Measurements from ENCODE around the gene SLC8A3.

The SLC8A3 gene

GRCh38 chr14:70171726-70172125, 17.0 kb downstream of the SLC8A3 start:
- no peak for DNase-seq

GRCh38 chr14:70170976-70171375, 17.8 kb downstream of the SLC8A3 start:
- no peak for DNase-seq

GRCh38 chr14:70168406-70168805, 20.3 kb downstream of the SLC8A3 start:
- no peak for DNase-seq

DNA sequence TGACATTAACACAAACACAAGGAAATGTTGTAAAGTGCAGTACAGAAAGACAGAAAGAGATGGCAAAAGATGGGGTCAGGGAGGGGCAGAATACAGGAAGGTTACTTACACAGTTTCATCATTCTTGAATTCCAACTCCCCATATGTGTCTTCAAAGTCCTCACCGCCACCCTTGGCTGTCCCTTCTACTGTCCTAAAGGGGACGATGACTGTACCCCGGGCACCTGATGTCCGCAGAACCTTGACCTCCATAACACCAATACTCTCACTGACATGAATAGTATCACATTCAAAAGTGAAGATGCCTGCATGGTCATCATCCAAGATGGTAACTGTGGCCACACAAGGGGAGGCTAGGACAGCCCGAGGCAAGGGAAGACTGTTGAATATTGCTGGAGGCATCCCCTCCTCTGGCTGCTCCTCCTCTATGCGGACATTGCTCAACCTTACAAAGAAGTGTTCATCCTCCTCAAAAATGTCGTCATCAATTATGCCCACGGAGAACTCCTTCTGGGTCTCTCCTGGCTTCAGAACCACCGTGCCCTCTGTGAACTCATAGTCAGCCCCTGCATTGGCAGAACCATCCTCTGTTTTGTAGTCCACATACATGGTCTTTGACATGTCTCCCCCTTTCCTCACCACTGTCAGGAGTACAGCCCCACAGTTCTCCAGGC, 22.1 kb downstream of the SLC8A3 start:
- no peak for DNase-seq

DNA sequence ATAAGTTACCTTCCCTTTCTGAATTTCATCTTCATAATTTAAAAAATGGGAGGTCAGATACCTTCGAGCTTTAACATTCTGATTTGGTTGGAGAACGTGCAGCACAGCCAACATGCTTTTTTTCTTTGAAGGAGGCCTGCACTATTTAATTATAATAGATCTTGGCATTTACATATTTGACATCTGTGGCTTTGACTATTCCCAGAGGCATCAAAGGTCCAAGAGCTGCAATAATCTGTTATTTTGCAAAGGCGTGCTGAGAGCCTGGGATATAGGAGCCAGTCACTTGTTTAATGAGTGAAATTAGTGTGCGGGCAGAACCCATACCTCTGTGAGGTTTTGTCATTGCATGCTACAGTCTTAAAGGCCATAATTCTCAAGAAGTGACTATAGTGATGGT, 26.4 kb downstream of the SLC8A3 start:
- no peak for DNase-seq

DNA sequence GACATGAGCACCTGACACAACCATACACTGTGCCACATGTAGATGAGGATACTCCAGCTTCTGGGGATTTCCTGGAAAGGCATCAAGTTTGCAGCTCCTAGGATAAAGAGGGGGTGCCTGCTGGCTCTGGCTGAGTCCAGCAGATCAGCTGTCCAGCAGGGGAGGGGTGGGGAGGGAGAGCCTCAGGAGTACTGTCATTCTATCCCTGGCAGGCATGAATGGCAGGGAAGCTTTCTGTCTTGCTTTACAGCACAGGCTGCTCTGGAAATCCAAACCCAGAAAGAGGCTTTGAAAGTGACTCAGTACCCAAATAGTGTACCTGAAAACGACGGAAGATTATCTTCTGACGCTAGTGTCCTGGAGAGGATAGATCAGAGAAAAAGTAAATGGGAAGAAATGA, 32.2 kb downstream of the SLC8A3 start:
- DNase-seq = no peak

DNA sequence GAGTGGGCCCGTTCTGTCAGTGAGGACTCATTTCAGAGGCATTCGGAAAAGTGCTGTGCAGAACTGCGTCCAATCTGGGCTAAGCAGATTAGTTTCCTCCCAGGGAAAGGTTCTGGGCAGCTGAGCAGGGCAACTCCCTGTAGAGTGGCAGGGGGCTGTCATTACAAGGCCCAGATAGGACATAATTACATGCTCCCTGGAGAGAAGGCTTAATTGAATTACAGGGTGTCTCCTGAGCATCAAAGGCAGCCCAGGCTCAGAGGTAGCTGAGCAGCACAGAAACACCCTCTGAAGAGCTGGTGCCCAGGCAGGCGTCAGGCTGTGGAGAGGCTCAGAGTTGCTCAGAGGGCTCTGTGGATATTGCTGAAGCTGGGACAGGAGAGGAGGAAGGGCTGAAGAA, 36.0 kb downstream of the SLC8A3 start:
- DNase-seq = no peak

- no peak for DNase-seq
Measured at GRCh38 chr14:70152081-70152480, 36.7 kb downstream of the SLC8A3 start.

DNA sequence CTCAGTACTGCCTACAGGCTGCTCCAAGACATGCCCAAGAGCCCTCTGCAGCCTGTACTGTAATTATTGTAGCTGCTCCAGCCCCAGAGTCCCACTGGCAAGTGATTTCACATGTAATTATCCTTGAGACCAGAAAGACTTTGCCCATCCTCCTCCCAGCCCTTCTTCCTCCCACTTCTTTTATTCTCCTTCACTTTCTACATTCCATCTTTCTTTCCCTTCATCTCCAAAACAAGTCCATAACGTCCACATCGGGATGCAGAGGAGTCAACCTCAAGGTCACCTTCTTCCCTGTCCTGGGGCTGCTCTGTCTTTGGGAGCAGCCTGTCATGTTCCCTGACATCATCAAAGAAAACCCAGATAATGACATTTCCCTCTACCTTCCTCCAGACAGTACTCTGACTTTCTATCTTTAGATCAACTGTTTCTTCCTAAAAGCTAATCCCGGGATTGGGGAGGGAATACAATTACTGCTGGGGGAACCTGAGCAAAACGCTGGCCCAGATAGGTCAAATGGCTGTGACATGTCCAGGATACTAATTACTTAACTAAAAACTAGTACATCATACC, 39.1 kb downstream of the SLC8A3 start:
- no peak for DNase-seq

DNA sequence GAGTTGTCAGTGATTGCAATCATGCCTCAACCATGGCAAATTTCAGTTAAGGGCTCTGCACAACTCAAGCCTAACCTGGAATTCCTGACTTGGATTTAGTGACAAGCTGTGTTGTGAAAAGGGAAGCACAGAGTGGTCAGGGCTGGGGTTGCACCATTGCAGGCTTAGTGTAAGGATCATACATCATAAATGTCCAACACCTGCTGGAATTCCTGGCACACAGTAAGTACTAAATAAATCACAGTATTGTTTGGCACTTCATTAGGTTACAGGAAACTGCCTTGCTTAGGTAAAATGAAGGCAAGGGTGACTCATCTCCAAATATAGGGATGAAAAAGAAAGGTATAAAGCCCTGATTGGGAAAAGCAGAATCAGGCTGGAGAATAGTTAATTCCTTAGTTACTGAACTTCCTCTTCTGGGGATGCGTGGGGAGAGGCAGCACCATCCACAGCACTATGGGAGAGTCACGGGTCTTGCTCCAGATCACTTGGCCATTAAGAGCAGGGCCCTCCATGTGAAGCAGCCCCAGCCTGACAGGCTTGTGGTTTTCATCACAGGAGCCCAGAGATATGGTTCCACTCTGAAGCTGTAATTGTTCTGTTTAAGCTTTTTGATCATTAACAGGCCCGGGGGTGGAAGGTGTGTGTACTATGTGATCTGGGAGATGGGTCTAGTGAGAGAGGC, 39.7 kb downstream of the SLC8A3 start:
- DNase-seq = no peak

DNA sequence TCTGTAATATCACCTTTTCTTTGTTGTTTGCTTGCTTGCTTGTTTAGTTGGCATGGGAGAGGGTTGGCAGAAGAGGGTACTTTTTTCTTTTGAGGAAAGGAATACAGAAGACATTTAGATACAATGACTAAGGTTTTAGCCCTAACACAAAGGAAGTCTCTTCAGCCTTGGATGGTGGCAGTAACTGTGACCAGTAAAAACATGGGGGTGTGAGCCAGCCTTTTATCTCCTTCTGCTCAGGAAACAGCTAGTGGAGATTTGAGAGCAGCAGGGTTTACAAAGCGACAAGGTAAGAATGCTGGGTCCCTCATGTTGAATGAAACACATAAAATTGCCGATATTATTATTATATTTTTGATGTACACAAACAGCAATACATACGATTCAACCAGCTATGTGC, 40.4 kb downstream of the SLC8A3 start:
- DNase-seq = no peak

DNA sequence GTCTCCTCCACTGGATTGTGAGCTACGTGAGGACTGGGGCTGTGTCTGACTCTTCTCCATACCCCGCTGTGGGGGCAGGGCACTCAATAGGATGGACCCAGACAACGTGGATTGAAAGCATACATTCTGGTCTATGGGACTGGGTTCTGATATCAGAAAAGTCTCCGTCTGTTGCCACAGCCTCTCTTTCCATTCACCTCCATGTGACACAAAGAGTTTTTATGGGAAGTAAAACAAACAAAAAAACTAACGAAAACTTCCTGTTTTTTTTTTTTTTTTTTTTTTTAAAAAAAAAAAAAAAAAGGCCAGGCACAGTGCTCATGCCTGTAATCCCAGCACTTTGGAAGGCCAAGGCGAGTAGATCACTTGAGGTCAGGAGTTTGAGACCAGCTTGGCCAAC, 44.7 kb downstream of the SLC8A3 start:
- no peak for DNase-seq

DNA sequence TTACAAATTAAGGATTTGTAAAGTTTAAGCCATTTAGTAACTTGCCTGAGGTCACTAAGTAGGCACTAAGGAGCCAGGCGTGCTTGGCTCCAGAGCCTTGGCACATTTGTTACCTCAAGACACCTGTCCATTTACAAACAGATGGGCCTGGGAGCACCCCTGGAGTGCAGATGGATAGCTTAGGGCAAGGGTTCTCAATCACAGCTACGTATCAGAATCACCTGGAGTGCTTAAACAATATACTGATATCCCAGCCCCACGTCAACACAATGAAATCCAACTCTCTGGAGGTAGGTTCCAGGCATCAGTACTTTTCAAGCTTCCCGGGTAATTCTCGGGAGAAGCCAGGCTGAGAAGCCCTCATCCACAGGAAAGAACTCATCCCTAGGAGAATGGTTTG, 45.4 kb downstream of the SLC8A3 start:
- DNase-seq = no peak

DNA sequence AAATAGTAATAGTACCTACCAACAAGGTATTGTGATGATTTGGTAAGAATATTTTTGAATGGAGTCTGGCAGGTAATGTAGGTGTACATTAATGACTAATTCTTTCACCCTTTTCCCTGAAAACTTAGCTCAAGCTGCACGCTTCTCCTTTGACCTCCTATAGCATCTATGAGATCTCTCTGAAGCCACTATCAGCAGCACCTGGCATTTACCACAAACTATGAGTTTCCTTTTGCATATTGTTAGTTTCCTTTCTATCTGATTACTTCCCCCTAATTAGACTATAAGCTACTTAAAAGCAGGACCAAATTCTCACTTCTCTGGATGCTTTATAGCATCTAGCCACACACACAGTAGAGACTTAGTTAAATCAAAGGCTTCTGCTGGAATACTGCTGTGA, 48.1 kb downstream of the SLC8A3 start:
- no peak for DNase-seq

- no peak for DNase-seq
Measured at GRCh38 chr14:70139384-70139783, 49.4 kb downstream of the SLC8A3 start.

GRCh38 chr14:70137788-70138187, 51.0 kb downstream of the SLC8A3 start:
- no peak for DNase-seq

DNA sequence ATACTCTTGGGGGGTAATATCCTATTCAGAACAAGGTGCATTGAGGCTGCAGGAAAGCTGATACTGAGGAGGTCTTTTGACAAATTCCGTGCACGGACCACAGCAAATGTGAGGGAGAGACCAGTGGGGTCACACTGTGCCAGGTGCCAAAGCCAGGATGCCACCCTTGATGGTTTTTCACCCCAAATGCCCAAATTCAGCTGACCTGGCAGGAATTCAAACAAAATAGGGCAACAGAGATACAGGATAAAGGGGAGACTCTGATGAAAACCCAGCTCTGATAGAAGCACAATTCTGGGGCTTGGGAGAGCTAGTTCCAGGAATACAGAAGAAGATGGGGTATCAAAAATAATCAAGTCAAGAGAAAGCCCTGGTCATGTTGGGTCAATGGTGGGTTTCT, 55.3 kb downstream of the SLC8A3 start:
- no peak for DNase-seq

GRCh38 chr14:70130482-70130881, 58.3 kb downstream of the SLC8A3 start:
- DNase-seq = no peak

DNA sequence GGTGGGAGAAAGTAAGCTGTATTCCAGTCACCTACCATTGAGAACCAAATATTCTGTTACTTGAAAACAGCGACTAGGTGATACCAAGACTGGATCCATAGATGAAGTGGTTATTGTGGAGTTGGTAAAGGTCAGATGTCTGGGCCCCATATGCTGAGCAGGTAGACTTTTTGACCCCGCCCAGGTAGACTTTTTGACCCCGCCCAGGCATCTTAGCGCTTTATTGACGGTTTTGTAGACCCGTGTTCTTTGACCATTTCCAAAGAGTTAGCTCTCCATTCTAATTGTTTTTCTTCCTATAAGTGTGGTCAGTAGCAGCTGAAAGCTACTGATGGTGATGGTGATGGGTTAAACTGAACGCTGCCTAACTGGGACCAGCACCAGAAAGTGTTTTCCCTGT, 61.6 kb downstream of the SLC8A3 start:
- no peak for DNase-seq

DNA sequence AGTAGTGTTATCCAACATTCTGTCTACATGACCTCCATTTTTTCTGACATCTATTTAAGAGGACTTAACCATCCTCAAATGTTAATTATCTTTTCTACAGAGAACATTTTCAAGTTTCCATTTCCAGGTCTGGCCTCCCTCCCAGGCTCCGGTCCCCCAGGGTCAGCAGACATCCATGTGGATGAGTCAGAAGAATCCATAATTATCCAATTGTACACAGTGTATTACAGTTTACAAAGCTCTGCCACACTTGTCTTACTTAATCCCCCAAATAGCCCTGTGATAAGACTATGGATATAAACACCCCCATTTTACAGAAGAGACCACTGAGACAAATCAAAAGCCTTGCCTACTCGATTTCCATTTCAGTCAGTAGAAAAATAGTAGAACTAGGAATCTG, 65.0 kb downstream of the SLC8A3 start:
- DNase-seq = no peak

DNA sequence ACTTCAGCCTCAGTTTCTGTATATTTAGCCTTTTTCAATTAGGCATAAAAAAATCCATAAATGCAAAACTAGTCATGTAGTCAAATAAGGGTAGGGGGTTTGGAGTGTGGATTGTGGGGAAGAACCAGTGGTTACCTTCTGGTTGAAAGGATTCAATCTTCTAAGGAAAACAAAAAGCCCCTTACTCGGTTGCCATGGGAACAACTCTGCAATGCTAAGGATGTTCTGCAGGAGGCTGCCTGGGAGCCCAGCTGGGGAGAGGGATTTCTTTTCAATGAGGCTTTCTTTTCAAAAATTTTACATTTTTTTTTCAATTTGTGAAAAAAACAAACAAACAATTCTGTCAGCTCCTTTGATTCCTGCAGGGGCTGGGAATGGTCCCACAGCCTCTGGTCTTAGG, 67.2 kb downstream of the SLC8A3 start:
- DNase-seq = no peak

- DNase-seq = no peak
Measured at GRCh38 chr14:70118064-70118463, 70.7 kb downstream of the SLC8A3 start.

DNA sequence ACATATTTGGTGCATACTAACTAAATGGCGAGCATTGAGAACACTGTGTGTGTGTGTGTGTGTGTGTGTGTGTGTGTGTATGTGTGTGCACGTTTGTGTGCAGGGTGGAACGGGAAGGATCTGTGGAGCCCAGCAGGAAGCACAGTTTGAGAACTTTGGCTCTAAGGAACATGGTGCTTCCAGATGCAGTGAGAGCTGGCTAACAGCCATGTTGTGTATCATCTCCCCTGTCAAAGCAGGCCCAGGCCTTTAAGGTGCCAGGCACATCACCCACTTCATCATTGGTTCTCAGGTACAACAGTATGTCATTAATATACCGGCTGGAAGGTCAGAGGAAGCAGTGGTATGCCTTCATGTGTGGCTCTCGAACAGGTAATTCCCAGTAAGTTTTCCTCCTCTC, 72.5 kb downstream of the SLC8A3 start:
- no peak for DNase-seq

- no peak for DNase-seq
Measured at GRCh38 chr14:70114621-70115156, 74.1 kb downstream of the SLC8A3 start.
